ENCODE data around the gene WRAP53.

Gene WRAP53

DNA sequence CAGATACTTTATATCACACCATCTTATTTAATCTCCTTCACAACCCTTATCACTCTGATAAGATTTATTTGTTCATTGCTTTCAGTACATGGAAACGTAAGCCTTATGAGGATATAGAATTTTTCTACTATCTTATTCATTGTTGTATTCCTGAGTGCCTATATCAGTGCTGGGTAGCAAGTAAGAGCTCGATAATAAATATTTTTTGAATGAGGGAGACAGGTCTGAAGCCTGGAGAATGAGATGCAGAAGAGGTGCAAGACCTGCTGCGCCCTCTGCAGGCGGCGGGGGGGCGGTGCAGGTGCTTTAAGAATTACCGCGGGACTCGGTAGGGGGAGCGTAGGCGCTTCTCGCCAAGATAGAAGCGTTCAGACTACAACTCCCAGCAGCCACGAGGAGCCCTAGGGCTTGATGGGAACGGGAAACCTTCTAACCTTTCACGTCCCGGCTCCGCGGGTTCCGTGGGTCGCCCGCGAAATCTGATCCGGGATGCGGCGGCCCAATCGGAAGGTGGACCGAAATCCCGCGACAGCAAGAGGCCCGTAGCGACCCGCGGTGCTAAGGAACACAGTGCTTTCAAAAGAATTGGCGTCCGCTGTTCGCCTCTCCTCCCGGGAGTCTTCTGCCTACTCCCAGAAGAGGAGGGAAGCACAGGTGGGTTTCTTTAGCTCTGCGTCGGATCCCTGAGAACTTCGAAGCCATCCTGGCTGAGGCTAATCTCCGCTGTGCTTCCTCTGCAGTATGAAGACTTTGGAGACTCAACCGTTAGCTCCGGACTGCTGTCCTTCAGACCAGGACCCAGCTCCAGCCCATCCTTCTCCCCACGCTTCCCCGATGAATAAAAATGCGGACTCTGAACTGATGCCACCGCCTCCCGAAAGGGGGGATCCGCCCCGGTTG lies at the start of gene WRAP53:
TSS of gene WRAP53 (plus strand) at position 570 of the 900 bp plus-strand sequence. CDS start at position 742, 172 bp downstream.
- DNase-seq: peak; percentile 92

- no peak for DNase-seq
Measured at GRCh38 chr17:7640783-7641182, 47.5 kb upstream of the WRAP53 start.

DNA sequence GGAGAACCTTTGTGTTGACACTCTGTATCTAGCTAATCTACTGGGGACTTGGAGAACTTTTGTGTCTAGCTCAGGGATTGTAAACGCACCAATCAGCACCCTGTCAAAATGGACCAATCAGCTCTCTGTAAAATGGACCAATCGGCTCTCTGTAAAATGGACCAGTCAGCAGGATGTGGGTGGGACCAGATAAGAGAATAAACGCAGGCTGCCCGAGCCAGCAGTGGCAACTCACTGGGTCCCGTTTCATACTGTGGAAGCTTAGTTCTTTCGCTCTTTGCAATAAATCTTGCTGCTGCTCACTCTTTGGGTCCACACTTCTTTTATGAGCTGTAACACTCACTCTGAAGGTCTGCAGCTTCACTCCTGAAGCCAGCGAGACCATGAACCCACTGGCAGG lies 46.6 kb upstream of the WRAP53 start:
- DNase-seq: peak; percentile 4 to 10

GRCh38 chr17:7644775-7645174 lies 43.5 kb upstream of the WRAP53 start:
- DNase-seq: no peak

DNA sequence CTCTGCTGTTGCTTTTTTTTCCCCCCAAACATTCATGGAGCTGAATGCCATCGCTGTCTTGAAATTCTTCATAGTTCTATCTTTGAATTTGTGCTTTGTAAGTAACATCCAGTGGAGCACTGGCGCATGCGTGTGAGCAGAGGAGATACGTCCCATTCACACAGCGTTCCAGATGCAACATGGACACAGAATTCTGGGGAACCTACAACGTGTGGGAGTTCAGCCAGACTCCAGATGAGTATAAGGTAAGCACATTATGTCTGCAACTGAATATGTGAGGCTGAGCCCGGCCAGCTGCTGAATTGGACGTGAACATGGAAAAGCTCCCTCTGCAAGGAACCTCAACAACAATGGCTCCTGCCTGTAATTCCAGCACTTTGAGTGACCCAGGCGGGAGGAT lies 41.8 kb upstream of the WRAP53 start:
- no peak for DNase-seq

- DNase-seq: no peak
Measured at GRCh38 chr17:7647018-7647417, 41.3 kb upstream of the WRAP53 start.

DNA sequence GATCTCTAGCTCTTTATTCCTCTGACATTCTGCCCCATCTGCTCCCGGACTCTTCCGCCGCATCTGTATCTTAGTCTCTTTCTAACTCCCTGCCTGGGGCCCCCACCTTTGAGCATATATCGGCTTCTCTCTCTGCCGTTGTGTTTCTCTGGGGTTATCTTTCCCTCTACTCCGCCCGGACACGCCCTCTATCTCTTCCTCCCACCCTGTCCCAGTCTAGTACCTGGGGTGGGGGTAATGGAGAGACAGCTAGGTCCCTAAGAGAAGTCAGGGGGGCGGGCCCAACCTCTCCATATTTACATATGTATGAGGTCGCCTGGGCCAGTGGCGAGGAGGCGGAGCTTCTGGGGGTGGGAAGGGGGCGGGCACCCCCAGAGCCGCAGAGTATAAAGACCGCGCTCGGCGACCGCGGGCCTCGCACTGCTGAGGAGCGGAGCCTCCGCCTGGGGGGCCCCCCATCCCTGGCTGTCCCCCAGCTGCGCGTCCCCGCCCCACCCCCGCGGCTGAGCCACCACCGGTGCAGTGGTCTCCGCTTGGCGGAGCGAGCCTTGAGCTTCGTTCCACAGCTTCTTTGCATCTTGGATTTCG lies 37.7 kb upstream of the WRAP53 start, which contains the start of gene ATP1B2:
TSS of gene ATP1B2 (plus strand) at position 418 of the 588 bp plus-strand sequence. CDS start 593 bp downstream, outside the sequence.
- peak in 1 of 2 experiments; percentile 9 for DNase-seq

DNA sequence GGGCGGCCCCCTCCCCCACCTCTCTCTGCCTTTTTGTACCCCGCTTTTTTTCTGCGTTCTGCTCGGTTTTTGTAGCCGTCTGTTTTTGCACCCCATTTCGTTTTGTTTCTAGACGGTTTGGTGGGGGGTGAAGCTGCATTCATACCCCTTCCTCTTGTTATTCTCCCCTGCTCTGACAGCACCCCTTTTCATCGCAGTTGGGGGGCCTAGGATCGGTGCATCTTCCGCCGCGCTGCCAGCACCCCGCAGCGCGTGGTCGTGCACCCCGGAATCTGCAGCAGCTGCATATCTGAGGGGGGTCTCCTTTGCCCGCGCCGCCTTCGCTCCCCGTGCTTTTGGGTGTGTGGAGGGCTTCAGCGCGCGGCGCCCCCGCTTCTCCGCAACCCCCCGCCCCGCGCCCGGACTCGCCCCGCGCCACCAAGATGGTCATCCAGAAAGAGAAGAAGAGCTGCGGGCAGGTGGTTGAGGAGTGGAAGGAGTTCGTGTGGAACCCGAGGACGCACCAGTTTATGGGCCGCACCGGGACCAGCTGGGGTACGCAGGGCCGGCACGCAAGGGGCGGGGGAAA lies 37.1 kb upstream of the WRAP53 start:
- DNase-seq: no peak

DNA sequence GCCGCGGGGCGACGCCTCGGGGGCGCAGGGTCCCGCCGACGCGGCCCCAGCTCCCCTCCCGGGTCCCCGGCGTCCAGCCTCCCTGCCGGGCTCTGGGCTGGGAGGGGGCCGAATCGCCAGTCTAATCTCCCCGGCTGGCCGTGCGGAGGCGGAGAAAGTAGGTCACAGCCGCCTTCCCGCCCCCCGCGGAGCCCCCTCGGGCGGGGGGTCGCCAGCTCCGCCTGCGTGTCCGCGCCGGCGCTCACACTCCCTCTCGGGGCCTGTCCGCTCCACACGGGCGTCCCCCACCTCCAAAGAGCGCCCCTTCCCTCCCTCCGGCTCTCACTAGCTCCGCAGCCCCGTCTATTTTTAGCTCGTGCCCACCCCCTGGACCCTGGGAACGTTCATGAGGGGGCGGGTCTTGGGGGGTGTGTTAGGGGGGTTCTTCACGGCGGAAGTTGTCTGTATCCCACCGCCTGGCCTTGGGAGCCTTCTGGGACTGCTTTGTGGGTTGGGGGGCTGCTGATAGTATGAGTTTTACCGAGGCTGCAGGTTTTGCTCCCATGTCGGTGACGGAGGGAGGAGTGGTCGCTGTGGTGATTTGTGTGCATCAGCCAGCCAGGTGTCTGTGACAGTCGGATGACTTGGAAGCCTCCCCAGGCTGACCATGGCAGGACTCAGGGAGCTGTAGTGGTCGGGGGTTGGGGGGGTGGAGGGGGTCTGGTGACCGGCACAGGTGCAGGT lies 36.5 kb upstream of the WRAP53 start:
- DNase-seq: no peak

GRCh38 chr17:7652388-7653356 lies 35.6 kb upstream of the WRAP53 start:
- DNase-seq: no peak

DNA sequence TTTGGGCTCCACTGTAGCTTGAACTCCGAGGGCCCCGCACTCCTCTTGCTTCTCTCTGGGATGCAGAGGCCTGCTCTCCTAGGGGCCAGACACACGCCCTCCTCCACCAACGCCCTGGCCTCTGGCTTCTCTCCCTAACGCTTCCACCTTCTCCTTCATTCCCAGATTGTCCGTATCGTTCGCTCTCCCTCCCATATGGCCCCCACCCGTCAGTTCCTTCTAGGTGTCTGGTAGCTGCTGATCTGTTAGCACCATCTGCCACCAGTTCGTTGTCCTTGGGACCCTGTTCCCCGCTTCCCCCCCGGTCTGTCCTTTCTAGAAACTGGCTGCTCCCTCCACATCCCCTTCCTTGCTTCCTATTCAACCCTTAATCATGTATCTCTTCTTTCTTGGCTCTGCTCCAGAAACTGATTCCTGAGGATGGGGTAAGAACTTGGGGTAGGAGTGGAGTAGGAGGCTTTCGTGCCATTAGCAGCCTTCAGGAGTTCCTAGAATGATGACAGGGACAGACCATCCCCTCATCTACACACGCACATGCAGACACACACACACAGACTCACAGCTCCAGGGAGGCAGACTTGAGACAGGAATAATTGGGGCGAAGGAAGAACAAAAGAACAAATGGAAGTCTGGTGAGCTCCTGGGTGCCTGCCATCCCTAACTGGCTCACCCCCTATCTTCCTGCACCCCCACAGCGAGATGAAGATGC lies 33.3 kb upstream of the WRAP53 start:
- DNase-seq: no peak

DNA sequence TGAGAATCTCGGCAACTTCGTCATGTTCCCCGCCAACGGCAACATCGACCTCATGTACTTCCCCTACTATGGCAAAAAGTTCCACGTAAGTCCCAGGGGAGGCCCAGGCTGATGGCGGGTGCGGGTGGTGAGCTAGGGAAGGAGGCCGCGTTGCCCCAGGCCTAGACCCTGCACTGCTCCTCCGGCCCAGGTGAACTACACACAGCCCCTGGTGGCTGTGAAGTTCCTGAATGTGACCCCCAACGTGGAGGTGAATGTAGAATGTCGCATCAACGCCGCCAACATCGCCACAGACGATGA lies 32.8 kb upstream of the WRAP53 start:
- DNase-seq: no peak

- DNase-seq: no peak
Measured at GRCh38 chr17:7656958-7657609, 31.2 kb upstream of the WRAP53 start.

GRCh38 chr17:7667656-7668406 lies 20.4 kb upstream of the WRAP53 start:
- DNase-seq: no peak

DNA sequence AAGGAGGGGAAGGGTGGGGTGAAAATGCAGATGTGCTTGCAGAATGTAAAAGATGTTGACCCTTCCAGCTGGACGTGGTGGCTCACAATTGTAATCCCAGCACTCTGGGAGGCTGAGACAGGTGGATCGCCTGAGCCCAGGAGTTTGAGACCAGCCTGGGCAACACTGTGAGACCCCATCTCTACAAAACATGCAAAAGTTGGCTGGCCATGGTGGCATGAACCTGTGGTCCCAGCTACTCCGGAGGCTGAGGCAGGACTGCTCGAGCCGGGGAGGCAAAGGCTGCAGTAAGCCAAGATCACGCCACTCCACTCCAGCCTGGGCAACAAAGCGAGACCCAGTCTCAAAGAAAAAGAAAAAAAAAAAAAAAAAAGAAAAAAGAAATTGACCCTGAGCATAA lies 19.8 kb upstream of the WRAP53 start:
- DNase-seq: no peak

- peak; percentile 1 to 25 for DNase-seq
Measured at GRCh38 chr17:7673239-7673638, 15.0 kb upstream of the WRAP53 start.

DNA sequence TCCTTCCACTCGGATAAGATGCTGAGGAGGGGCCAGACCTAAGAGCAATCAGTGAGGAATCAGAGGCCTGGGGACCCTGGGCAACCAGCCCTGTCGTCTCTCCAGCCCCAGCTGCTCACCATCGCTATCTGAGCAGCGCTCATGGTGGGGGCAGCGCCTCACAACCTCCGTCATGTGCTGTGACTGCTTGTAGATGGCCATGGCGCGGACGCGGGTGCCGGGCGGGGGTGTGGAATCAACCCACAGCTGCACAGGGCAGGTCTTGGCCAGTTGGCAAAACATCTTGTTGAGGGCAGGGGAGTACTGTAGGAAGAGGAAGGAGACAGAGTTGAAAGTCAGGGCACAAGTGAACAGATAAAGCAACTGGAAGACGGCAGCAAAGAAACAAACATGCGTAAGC lies 13.3 kb upstream of the WRAP53 start:
- DNase-seq: no peak

DNA sequence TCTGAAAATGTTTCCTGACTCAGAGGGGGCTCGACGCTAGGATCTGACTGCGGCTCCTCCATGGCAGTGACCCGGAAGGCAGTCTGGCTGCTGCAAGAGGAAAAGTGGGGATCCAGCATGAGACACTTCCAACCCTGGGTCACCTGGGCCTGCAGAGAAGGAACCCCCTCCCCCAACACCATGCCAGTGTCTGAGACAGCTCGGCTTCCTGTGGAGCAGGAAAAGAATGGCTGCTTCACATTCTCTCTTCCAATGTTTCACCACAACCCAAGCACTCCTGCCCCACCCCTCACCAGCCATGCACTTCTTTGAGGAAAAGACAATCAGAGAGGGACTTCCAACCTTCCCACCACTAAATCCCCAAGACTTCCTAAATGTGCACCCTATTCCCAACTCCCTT lies 11.7 kb upstream of the WRAP53 start:
- DNase-seq: no peak

DNA sequence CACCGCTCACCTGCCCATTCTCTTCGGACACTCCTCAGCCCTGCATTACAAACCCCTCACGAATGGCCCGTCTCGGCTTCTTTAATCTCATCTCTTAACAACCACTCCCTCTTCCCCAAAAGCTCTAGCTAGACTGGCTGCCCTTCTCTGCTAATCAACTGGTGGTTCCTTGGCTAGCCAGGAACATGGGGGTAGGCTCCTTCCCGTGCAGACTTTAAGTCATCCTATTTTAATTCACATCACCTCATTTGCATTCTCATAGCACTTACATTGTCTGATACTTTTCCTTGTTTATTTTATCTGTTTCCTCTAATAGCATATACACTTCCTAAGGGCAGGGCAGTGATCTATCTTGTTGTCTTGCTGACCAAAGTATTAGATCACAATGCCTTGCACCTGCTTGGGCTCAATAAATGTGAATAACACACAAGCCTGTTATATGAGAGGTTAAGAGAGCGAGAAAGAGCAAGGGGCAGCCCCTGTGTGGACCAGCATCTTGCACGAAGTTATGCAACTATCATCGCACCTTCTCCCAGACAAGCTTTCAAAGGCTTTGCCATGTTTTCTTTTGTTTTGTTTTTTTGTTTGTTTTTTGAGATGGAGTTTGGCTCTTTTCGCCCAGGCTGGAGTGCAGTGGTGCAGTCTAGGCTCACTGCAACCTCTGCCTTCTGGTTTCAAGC lies 10.7 kb upstream of the WRAP53 start:
- no peak for DNase-seq
